HG02759 (cell line): ENCODE measurements around the gene IL33.
"Not testable (repeated sequence)": the region's sequence is repeated elsewhere in the genome, so short reads cannot be mapped to it uniquely, and the experiment has no call there.

Experiments
- ATAC-seq: cut with Tn5 transposase; IDR thresholded peaks from one replicate; pipeline ENCODE4 v1.9.1; 2021; ENCODE audit warnings: mild to moderate bottlenecking, moderate library complexity; ENCODE audit not compliant: unreplicated experiment

The IL33 gene

DNA sequence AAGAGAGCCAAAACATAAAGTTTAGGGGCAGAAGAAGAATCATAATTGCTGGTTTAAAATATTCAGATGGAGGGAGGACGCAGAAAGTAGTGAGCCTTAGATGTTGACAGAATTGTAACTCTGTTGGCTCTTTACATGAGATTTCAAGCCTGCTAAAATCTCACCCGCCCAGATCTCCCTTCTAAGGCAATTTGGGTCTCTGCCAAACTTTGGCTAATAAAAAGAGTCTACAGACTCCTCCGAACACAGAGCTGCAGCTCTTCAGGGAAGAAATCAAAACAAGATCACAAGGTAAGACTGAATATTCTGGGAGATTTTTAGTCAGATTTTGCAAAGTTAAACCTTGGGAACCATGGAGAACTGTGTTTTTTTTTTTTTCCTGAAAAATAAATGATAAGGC is at the start of gene IL33:
Gene IL33, plus strand, starts transcription at position 246 of the 400 bp plus-strand sequence. CDS start 25,888 bp downstream, outside the sequence.
- ATAC-seq: no peak

DNA sequence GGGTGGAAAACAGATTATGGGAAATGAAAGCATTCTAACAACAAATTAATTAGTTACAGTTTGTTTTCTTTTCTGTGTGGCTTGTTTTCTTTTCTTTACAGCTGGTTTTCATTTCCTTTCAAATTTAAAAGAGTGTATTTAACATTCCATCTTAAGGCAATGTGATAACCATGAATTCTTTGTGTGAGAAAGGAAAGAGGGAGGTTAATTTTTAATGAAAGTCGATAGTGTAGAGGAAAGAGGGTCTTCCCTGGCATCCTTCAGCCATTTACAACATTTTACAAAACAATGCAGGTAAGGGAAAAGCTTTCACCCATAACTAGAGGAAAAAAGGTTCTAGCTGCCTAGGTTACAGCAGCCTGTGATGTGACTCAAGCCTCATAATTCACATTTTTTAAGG is 43.9 kb upstream of the IL33 start:
- ATAC-seq: no peak

DNA sequence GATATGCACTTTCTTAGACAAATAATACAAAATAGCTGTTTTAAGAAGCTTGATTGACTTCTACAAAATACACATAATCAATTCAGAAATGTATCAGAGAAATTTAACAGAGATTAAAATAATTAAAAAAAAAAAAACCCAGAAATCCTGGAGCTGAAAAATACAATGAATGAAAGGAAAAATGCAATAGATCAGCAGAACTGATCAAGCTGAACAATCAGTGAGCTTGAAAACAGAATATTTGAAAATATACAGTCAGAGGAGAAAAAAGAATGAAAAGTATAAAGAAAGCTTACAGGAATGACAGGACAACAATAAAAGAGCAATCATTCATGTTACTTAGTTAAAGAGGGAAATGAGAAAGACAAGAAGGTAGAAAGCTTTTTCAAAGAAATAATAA is 41.7 kb upstream of the IL33 start:
- ATAC-seq: no peak

- ATAC-seq: not testable (repeated sequence)
Measured at GRCh38 chr9:6182549-6183226, 32.9 kb upstream of the IL33 start.

GRCh38 chr9:6183227-6183551 is 32.4 kb upstream of the IL33 start:
- ATAC-seq: no peak

DNA sequence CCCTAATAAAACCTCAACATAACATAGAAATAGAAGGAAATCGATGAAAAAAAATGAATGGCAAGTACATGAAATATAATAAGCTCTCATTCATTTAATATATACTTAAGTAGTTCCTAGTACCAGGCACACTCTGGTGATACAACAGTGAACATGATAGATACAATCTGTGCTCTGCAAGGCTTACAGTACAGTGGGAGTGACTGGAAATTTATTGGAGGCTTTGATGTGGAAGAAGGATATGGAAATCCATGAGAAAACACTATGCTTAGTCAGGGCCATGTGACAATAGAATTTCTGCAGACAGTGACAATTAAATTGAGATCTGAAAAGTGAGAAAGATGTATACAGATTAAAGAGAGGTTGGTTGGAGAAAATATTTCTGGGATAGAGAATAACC is 32.0 kb upstream of the IL33 start:
- ATAC-seq: no peak

GRCh38 chr9:6184749-6185645 is 30.6 kb upstream of the IL33 start:
- ATAC-seq: peak; percentile 97

DNA sequence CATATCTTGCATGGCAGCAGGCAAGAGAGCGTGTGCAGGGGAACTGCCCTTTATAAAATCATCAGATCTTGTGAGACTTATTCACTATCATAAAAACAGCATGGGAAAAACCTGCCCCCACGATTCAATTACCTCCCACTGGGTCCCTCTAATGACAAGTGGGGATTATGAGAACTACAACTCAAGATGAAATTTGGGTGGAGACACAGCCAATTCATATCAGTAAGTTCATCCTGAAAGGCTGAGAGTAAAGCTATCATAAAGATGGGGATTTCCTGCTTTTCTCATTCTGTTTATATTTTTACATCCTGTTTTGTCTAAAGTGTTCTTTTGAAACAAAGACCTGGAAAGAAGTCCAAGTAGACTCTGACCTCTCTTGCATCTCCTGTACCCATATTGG is 28.9 kb upstream of the IL33 start:
- ATAC-seq: no peak

GRCh38 chr9:6187272-6187671 is 28.3 kb upstream of the IL33 start:
- ATAC-seq: no peak

- ATAC-seq: no peak
Measured at GRCh38 chr9:6188466-6188865, 27.1 kb upstream of the IL33 start.

- no peak for ATAC-seq
Measured at GRCh38 chr9:6188906-6189305, 26.7 kb upstream of the IL33 start.

DNA sequence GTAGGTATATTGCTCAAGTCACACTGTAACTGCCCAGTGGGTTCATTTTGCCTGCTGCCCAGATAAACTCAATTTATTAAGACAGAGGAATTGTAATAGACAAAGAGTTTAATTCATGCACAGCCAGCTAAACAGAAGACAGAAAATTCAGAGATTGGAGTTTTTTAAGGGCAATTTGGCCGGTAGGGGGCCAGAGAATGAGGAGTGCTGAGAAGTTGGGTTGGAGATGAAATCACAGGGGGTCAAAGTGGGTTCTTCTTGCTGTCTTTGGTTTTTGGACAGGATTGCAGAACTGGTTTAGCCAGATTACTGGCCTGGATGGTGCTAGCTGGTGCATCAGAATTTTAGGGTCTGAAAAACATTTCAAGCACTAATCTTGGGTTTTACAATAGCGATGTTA is 20.7 kb upstream of the IL33 start:
- ATAC-seq: no peak

- no peak for ATAC-seq
Measured at GRCh38 chr9:6195714-6196360, 19.8 kb upstream of the IL33 start.

- ATAC-seq: no peak
Measured at GRCh38 chr9:6197330-6197729, 18.3 kb upstream of the IL33 start.

DNA sequence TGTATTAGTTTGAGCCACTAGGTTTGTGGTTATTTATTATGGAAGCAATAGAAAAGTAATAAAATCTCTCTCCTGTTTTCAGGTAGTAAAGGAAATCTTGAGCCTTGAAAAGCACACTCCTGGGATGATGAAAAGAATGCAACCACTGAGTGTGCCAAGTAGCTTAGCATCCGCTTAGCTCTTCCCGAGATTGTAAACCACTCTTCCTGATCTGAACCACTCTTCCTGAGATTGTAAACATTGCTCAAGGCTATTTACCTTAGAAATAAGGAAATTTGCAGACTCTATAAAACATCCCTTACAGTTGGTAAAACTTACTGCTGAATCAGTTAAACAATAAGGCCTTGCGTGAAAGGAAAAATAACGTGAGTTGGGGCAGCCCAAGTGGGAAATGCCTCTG is 17.4 kb upstream of the IL33 start:
- ATAC-seq: no peak

- ATAC-seq: no peak
Measured at GRCh38 chr9:6199596-6199995, 16.0 kb upstream of the IL33 start.

- ATAC-seq: no peak
Measured at GRCh38 chr9:6200761-6201160, 14.8 kb upstream of the IL33 start.

DNA sequence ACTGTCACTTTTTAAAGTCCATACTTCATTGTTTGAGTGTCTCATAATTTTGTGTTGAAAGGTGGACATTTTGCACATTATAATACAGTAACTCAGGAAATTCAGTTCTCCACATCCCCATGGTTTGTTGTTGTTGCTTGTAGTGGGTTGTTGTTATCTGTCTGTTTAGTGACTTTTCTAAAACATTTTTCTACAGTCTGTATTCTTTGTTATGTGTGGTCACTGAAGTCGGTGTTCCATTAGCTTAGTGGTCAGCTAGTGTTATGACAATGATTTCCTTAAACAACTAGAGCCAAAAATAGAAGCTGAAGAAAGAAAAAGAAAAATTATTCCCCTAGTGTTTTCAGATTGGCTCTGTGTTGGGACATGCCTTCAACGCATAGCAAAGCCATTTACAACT is 5.6 kb upstream of the IL33 start:
- no peak for ATAC-seq

DNA sequence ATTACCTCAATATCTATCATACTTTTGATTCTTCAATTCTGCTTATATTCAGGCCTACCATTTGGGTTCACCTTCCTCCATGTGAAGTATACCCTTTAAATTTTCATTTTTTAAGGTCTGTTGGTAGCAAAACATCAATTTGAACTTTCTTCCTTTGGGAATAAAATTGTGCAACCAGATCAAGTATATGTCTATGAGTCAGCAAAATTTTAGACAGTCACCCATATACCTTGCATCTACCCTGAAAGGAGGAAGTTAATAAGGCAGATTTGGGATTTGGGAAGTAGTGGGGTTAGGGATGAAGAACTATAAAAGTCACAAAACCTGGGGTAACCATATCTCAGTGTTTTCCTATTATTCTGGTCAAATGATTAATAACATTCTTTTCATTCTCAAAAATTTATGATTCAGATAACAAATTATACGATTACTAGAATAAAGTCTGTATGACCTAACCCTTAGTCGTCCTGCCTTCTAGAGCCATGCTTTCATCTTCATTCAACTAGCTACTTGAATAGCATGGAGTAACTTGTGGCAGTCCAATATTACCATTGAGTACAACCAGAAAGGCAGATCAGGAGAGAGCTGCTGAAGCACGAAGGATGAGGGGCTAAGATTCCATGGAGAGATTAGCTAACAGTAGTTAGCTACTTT is 2.8 kb upstream of the IL33 start:
- no peak for ATAC-seq

GRCh38 chr9:6214434-6214833 is 1.2 kb upstream of the IL33 start:
- ATAC-seq: no peak

DNA sequence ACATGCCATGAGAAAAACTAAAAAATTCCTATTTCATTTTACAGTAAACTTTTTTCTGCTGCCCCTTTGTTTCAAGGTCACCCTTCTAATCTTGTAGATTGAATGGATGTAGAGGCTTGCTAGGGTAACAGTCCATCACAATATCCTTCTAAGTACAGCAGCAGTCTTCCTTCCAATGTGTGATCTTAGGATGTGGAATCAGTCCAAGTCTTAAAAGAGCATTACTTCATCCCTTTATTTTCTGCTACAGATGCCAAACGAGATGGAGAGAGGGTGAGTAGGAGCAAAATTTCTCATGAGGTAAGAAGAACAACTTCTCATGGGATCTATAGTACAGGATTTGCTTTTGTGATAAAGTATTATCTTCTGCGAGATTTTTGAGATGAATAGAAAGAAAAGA is 704 bp upstream of the IL33 start:
- no peak for ATAC-seq
